WTC11 (cell line): Measurements from ENCODE around the gene HDAC10. TPM values are rescaled to one million over a fixed set of nuclear protein-coding genes. Genes with fewer than 3 reads are reported as not detected.

Source experiments
- ATAC-seq: fragments of 200-7000 bp; cut with Tn5 transposase; 2 replicates; pipeline ENCODE4 v1.10.0; 2021; ENCODE audit warnings: mild to moderate bottlenecking, moderate library complexity
- CTCF ChIA-PET: fragments of 300-600 bp; sonication (Branson Sonifier 250); formaldehyde crosslinking; loops from one replicate; lab custom pipeline; 2021; ENCODE audit warnings: antibody characterized with exemption; lab: Charles Lee
- POLR2A ChIA-PET: fragments of 350-600 bp; sonication (Branson Sonifier 250); formaldehyde crosslinking; loops from one replicate; lab custom pipeline; 2021; ENCODE audit warnings: antibody characterized with exemption; lab: Charles Lee
- DNase-seq: peaks from one replicate; pipeline ENCODE4 v3.0.0; 2021; ENCODE audit warnings: low spot score
- H3K27ac Mint-ChIP-seq: 2 replicates; pipeline ENCODE4 v1.8.0; 2021; ENCODE audit warnings: mixed read lengths
- H3K27me3 Mint-ChIP-seq: 2 replicates; pipeline ENCODE4 v1.8.0; 2021; ENCODE audit warnings: low read depth, mild to moderate bottlenecking, moderate library complexity, mixed read lengths
- H3K36me3 Mint-ChIP-seq: 2 replicates; pipeline ENCODE4 v1.8.0; 2021; ENCODE audit warnings: mixed read lengths
- H3K4me1 Mint-ChIP-seq: 2 replicates; pipeline ENCODE4 v1.8.0; 2022; ENCODE audit warnings: mixed read lengths
- H3K4me3 Mint-ChIP-seq: 2 replicates; pipeline ENCODE4 v1.8.0; 2021; ENCODE audit warnings: mild to moderate bottlenecking, moderate library complexity, mixed read lengths
- H3K9me3 Mint-ChIP-seq: 2 replicates; pipeline ENCODE4 v1.8.0; 2021; ENCODE audit warnings: mixed read lengths
- ARID4B ChIP-seq: sonication (generic); formaldehyde crosslinking; IDR thresholded peaks from 2 replicates; pipeline ENCODE4 v1.8.0; 2023; ENCODE audit warnings: missing genetic modification reagents, mild to moderate bottlenecking, borderline replicate concordance
- EMX1 ChIP-seq: fragments of 250-450 bp; sonication (Bioruptor Pico); IDR thresholded peaks from 2 replicates; pipeline ENCODE4 v1.8.0; 2021; ENCODE audit warnings: mild to moderate bottlenecking
- GABPB1 ChIP-seq: sonication (generic); formaldehyde crosslinking; IDR thresholded peaks from 2 replicates; pipeline ENCODE4 v1.8.1; 2023; ENCODE audit warnings: mild to moderate bottlenecking, missing genetic modification reagents
- HMGA2 ChIP-seq: fragments of 250-450 bp; sonication (Bioruptor Pico); IDR thresholded peaks from 2 replicates; pipeline ENCODE4 v1.4.0; 2021; ENCODE audit warnings: mild to moderate bottlenecking, moderate library complexity
- IRF1 ChIP-seq: sonication (generic); formaldehyde crosslinking; IDR thresholded peaks from 2 replicates; pipeline ENCODE4 v1.8.0; 2023; ENCODE audit warnings: missing genetic modification reagents
- NFE2L1 ChIP-seq: sonication (generic); formaldehyde crosslinking; IDR thresholded peaks from 2 replicates; pipeline ENCODE4 v1.8.1; 2023; ENCODE audit warnings: missing genetic modification reagents
- OVOL2 ChIP-seq: fragments of 250-450 bp; sonication (Bioruptor Pico); IDR thresholded peaks from 2 replicates; pipeline ENCODE4 v1.9.0; 2021; ENCODE audit warnings: mild to moderate bottlenecking, borderline replicate concordance
- SMAD3 ChIP-seq: sonication (generic); formaldehyde crosslinking; IDR thresholded peaks from 2 replicates; pipeline ENCODE4 v1.8.0; 2022; ENCODE audit warnings: missing genetic modification reagents, mild to moderate bottlenecking, borderline replicate concordance
- SMAD4 ChIP-seq: sonication (generic); formaldehyde crosslinking; IDR thresholded peaks from 2 replicates; pipeline ENCODE4 v1.8.0; 2022; ENCODE audit warnings: mild to moderate bottlenecking, missing genetic modification reagents
- STAT6 ChIP-seq: sonication (generic); formaldehyde crosslinking; conservative IDR thresholded peaks from 2 replicates; pipeline ENCODE4 v1.8.1; 2023; ENCODE audit warnings: mild to moderate bottlenecking, low read depth, missing genetic modification reagents, moderate library complexity
- TCF7 ChIP-seq: sonication (generic); formaldehyde crosslinking; IDR thresholded peaks from 2 replicates; pipeline ENCODE4 v1.8.0; 2022; ENCODE audit warnings: mild to moderate bottlenecking, low read depth, missing genetic modification reagents, moderate library complexity
- ZNF532 ChIP-seq: fragments of 250-450 bp; sonication (Bioruptor Pico); IDR thresholded peaks from 2 replicates; pipeline ENCODE4 v1.9.0; 2021; ENCODE audit warnings: mild to moderate bottlenecking, borderline replicate concordance
- total RNA-seq: library from RNA; stranded (reverse); gene quantifications from 3 replicates; pipeline ENCODE4 v1.2.3, GENCODE V29; 2021

HDAC10 gene
- total RNA-seq, 1 experiment from 2014 or later: 40.9 TPM

- Mint-ChIP-seq H3K27me3 (no peaks in the 10 kb centered on the region; the same call in 1 of the 2 replicates), H3K9me3 (no peaks in the 10 kb centered on the region), H3K36me3 (0 out of 2 replicates have a peak, but pooled peaks cover 2% of the 10 kb centered on the region), H3K4me3 (peak overlapping the region; percentile 72), H3K27ac (no peak overlapping the region), H3K4me1 (peaks cover 4% of the 10 kb centered on the region; the same call in 1 of the 2 replicates)
- TF ChIP-seq SMAD3 (CRISPR knock-in tag): no peak
- ChIA-PET CTCF (interaction anchor here (0.6 to 1.9 kb wide), 2 partner anchors 92 to 423 kb away, joined by 3 to 17 read pairs; partner anchors contain the start of gene SHANK3), POLR2A (no interaction called here)
- no peak for DNase-seq
- no peak for ATAC-seq
Observed at GRCh38 chr22:50249341-50250248, 1.5 kb downstream of the HDAC10 start.

GRCh38 chr22:50248196-50249081 is 2.6 kb downstream of the HDAC10 start:
- ChIA-PET POLR2A (no interaction called here), CTCF (interaction anchor here (0.5 to 1.0 kb wide), 3 partner anchors 11 to 50 kb away, joined by 4 to 6 read pairs (median 6); no protein-coding TSS in a partner anchor)
- H3K36me3 Mint-ChIP-seq: 0 out of 2 replicates have a peak, but pooled peaks cover 2% of the 10 kb centered on the region
- no peak for TF ChIP-seq GABPB1 (CRISPR knock-in tag)
- TF ChIP-seq OVOL2: no peak
- TF ChIP-seq IRF1 (CRISPR knock-in tag): no peak
- TF ChIP-seq STAT6 (CRISPR knock-in tag): no peak
- TF ChIP-seq EMX1: no peak
- no peak for TF ChIP-seq ARID4B (CRISPR knock-in tag)
- no peak for TF ChIP-seq SMAD4 (CRISPR knock-in tag)
- no peak for TF ChIP-seq ZNF532 (CRISPR knock-in tag)
- no peak for TF ChIP-seq HMGA2 (CRISPR knock-in tag)
- TF ChIP-seq TCF7: no peak
- no peak for TF ChIP-seq NFE2L1 (CRISPR knock-in tag)
- no peak overlapping the region for H3K27ac Mint-ChIP-seq
- DNase-seq: no peak
- H3K4me1 Mint-ChIP-seq: peaks cover 12% of the 10 kb centered on the region
- H3K4me3 Mint-ChIP-seq: no peak overlapping the region
- ATAC-seq: no peak
- H3K9me3 Mint-ChIP-seq: no peaks in the 10 kb centered on the region
- H3K27me3 Mint-ChIP-seq: no peaks in the 10 kb centered on the region; the same call in 1 of the 2 replicates
